H9 (cell line): Measurements from ENCODE around the gene WIPF2. TPM values are rescaled to one million over a fixed set of nuclear protein-coding genes. Genes with fewer than 3 reads are reported as not detected.

Source experiments
- DNase-seq: peaks from one replicate; pipeline ENCODE4 v3.0.0-alpha.2; 2017
- H2AFZ ChIP-seq: one replicate; pipeline ENCODE4 v1.6.1; 2013; ENCODE audit warnings: mild to moderate bottlenecking, low read length, control low read depth, moderate library complexity
- H2AK5ac ChIP-seq: 2 replicates; pipeline ENCODE4 v1.6.1; 2013; ENCODE audit warnings: low read length, control low read depth, mixed read lengths; ENCODE audit not compliant: insufficient read length
- H2BK120ac ChIP-seq: one replicate; pipeline ENCODE4 v1.6.1; 2013; ENCODE audit warnings: low read depth, mild to moderate bottlenecking, low read length, control low read depth, inconsistent platforms; ENCODE audit not compliant: poor library complexity, severe bottlenecking
- H2BK12ac ChIP-seq: 2 replicates; pipeline ENCODE4 v1.6.1; 2013; ENCODE audit warnings: low read length, control low read depth, mixed read lengths, low read depth; ENCODE audit not compliant: insufficient read length
- H2BK15ac ChIP-seq: 2 replicates; pipeline ENCODE4 v1.6.1; 2013; ENCODE audit warnings: low read depth, low read length, control low read depth
- H2BK20ac ChIP-seq: one replicate; pipeline ENCODE4 v1.6.1; 2013; ENCODE audit warnings: low read depth, mild to moderate bottlenecking, low read length, control low read depth, inconsistent platforms; ENCODE audit not compliant: poor library complexity, severe bottlenecking
- H2BK5ac ChIP-seq: 2 replicates; pipeline ENCODE4 v1.6.1; 2013; ENCODE audit warnings: low read length, control low read depth, mixed read lengths; ENCODE audit not compliant: insufficient read length
- H3K14ac ChIP-seq: 2 replicates; pipeline ENCODE4 v1.6.1; 2013; ENCODE audit warnings: low read length, control low read depth; ENCODE audit not compliant: insufficient read depth
- H3K18ac ChIP-seq: 2 replicates; pipeline ENCODE4 v1.6.1; 2013; ENCODE audit warnings: low read depth, mild to moderate bottlenecking, mixed read lengths, low read length, control low read depth; ENCODE audit not compliant: insufficient read length
- H3K23ac ChIP-seq: 2 replicates; pipeline ENCODE4 v1.6.1; 2013; ENCODE audit warnings: low read length, control low read depth, mixed read lengths, low read depth; ENCODE audit not compliant: insufficient read length
- H3K23me2 ChIP-seq: 2 replicates; pipeline ENCODE4 v1.6.1; 2013; ENCODE audit warnings: low read depth, mild to moderate bottlenecking, mixed read lengths, low read length, control low read depth; ENCODE audit not compliant: insufficient read length, poor library complexity, severe bottlenecking
- H3K27ac ChIP-seq: 2 replicates; pipeline ENCODE4 v1.5.1; 2013; ENCODE audit warnings: low read length, control low read depth, mixed read lengths, low read depth; ENCODE audit not compliant: insufficient read length
- H3K27me3 ChIP-seq: 2 replicates; pipeline ENCODE4 v1.6.1; 2013; ENCODE audit warnings: low read length, control low read depth, inconsistent platforms; ENCODE audit not compliant: insufficient read depth
- H3K4ac ChIP-seq: 2 replicates; pipeline ENCODE4 v1.6.1; 2013; ENCODE audit warnings: low read depth, mild to moderate bottlenecking, control low read depth, inconsistent platforms, low read length, moderate library complexity
- H3K4me1 ChIP-seq: 2 replicates; pipeline ENCODE4 v1.6.1; 2013; ENCODE audit warnings: low read length, control low read depth, inconsistent platforms; ENCODE audit not compliant: insufficient read depth
- H3K4me2 ChIP-seq: 2 replicates; pipeline ENCODE4 v1.6.1; 2013; ENCODE audit warnings: low read length, control low read depth, mixed read lengths; ENCODE audit not compliant: insufficient read length, insufficient read depth
- H3K56ac ChIP-seq: 2 replicates; pipeline ENCODE4 v1.6.1; 2013; ENCODE audit warnings: low read depth, mild to moderate bottlenecking, mixed read lengths, low read length, control low read depth; ENCODE audit not compliant: insufficient read length
- H3K79me1 ChIP-seq: 2 replicates; pipeline ENCODE4 v1.6.1; 2013; ENCODE audit warnings: low read depth, mild to moderate bottlenecking, moderate library complexity, low read length, control low read depth, inconsistent platforms; ENCODE audit not compliant: insufficient read depth, poor library complexity, severe bottlenecking
- H3K79me2 ChIP-seq: 2 replicates; pipeline ENCODE4 v1.6.1; 2013; ENCODE audit warnings: low read length, control low read depth, inconsistent platforms; ENCODE audit not compliant: insufficient read depth
- H3K9ac ChIP-seq: 2 replicates; pipeline ENCODE4 v1.6.1; 2013; ENCODE audit warnings: low read length, control low read depth, mixed read lengths; ENCODE audit not compliant: insufficient read length; ENCODE audit errors: extremely low read depth
- H3K9me3 ChIP-seq: one replicate; pipeline ENCODE4 v1.6.1; 2013; ENCODE audit warnings: low read depth, low read length, inconsistent platforms; ENCODE audit not compliant: control insufficient read depth
- H3T11ph ChIP-seq: one replicate; pipeline ENCODE4 v1.6.1; 2013; ENCODE audit warnings: mild to moderate bottlenecking, low read length, control low read depth, inconsistent platforms
- H4K20me1 ChIP-seq: one replicate; pipeline ENCODE4 v1.6.1; 2013; ENCODE audit not compliant: control insufficient read depth, insufficient read length, insufficient read depth
- H4K5ac ChIP-seq: 2 replicates; pipeline ENCODE4 v1.6.1; 2013; ENCODE audit warnings: low read depth, mild to moderate bottlenecking, mixed read lengths, low read length, control low read depth; ENCODE audit not compliant: insufficient read length
- H4K8ac ChIP-seq: replicated peaks from 2 replicates; pipeline ENCODE4 v1.6.1; 2013; ENCODE audit warnings: low read length, control low read depth, mixed read lengths, low read depth; ENCODE audit not compliant: insufficient read length
- H4K91ac ChIP-seq: 2 replicates; pipeline ENCODE4 v1.6.1; 2013; ENCODE audit warnings: low read depth, mild to moderate bottlenecking, moderate library complexity, mixed read lengths, low read length, control low read depth; ENCODE audit not compliant: insufficient read length
- H3K27ac Mint-ChIP-seq, 3 experiments: 2 replicates in 2 of 3; 3 replicates in 1 of 3; pipeline ENCODE4 v1.8.0; 2020 to 2021; ENCODE audit warnings: mixed read lengths in 3 of 3, mild to moderate bottlenecking in 1 of 3, moderate library complexity in 1 of 3
- H3K27me3 Mint-ChIP-seq: 2 replicates; pipeline ENCODE4 v1.8.0; 2021; ENCODE audit warnings: low read depth, mild to moderate bottlenecking, moderate library complexity, mixed read lengths
- H3K36me3 Mint-ChIP-seq, 3 experiments: 2 replicates in 2 of 3; 3 replicates in 1 of 3; pipeline ENCODE4 v1.8.0; 2020 to 2021; ENCODE audit warnings: low read depth in 3 of 3, mixed read lengths in 3 of 3; ENCODE audit not compliant: insufficient read depth in 1 of 3
- H3K4me1 Mint-ChIP-seq, 2 experiments: 2 replicates each; pipeline ENCODE4 v1.8.0; 2020; ENCODE audit warnings: mixed read lengths in 2 of 2
- H3K4me3 Mint-ChIP-seq, 2 experiments: 2 replicates in 1 of 2; 3 replicates in 1 of 2; pipeline ENCODE4 v1.8.0; 2020 to 2021; ENCODE audit warnings: mild to moderate bottlenecking in 2 of 2, mixed read lengths in 2 of 2, moderate library complexity in 1 of 2
- H3K9me3 Mint-ChIP-seq, 2 experiments: 2 replicates in 1 of 2; 3 replicates in 1 of 2; pipeline ENCODE4 v1.8.0; 2020; ENCODE audit warnings: mild to moderate bottlenecking in 2 of 2, mixed read lengths in 2 of 2, moderate library complexity in 1 of 2
- WGBS: extraction: QIAGEN DNeasy Blood & Tissue Kit; methylation state at CpG from one replicate; pipeline ENCODE4 v1.1.7; 2013; ENCODE audit warnings: missing lambda C conversion rate, low lambda C conversion rate, mixed read lengths; ENCODE audit not compliant: insufficient read length; ENCODE audit errors: extremely low coverage; 5-methylcytosine and 5-hydroxymethylcytosine counted together
- total RNA-seq: library from RNA; stranded (reverse); gene quantifications from 2 replicates; pipeline ENCODE4 v1.2.1, GENCODE V29; 2021
- TF ChIP-seq, protein P1 (sequence below): fragments of 200-600 bp; sonication (generic); conservative IDR thresholded peaks from 3 replicates; pipeline ENCODE4 v1.8.0; 2021; ENCODE audit warnings: antibody characterized with exemption, mild to moderate bottlenecking

The WIPF2 gene
- total RNA-seq, 1 experiment from 2014 or later, result 24.2 TPM

DNA sequence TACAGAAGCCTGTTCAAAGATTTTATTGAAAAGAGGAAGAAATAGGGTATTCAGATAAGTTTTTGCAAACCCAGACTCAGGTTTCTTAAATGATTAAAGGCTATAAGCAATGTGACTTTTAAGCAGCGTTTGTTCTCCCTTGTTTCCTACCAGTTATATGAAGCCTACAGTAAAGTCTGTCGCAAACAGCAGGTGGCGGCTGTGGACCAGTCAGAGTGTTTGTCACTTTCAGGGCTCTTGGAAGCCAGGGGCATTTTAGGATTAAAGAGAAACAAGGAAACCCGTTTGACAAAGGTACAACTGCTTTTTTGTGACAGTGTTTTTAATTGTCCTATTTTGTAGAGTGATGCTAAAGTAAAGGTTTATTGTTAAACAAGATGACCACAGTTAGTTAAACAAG, 82.2 kb downstream of the WIPF2 start:
- Histone ChIP-seq H2BK20ac (no peak overlapping the region), H3K79me1 (peaks cover 4% of the 10 kb centered on the region), H2BK12ac (no peak overlapping the region), H2BK5ac (no peak overlapping the region), H3K18ac (no peak overlapping the region), H2BK15ac (no peak overlapping the region), H3K4me2 (no peak overlapping the region), H3K14ac (no peak overlapping the region), H3K23me2 (no peaks in the 10 kb centered on the region), H3T11ph (no peak overlapping the region), H3K9ac (no peak overlapping the region), H4K5ac (no peak overlapping the region), H3K27ac (no peak overlapping the region), H3K79me2 (no peaks in the 10 kb centered on the region), H2AFZ (no peak overlapping the region), H3K4me1 (peaks cover 1% of the 10 kb centered on the region; the same call in 1 of the 2 replicates), H3K4ac (no peak overlapping the region), H4K8ac (no peak overlapping the region), H4K20me1 (no peaks in the 10 kb centered on the region), H3K56ac (no peak overlapping the region), H4K91ac (no peak overlapping the region), H3K27me3 (no peaks in the 10 kb centered on the region), H3K9me3 (no peaks in the 10 kb centered on the region), H2AK5ac (no peak overlapping the region), H2BK120ac (no peak overlapping the region), H3K23ac (no peak overlapping the region)
- H3K27me3 Mint-ChIP-seq, result no peaks in the 10 kb centered on the region; the same call in 1 of the 2 replicates
- H3K9me3 Mint-ChIP-seq, result no peaks in the 10 kb centered on the region
- H3K4me1 Mint-ChIP-seq, result peaks cover 10 to 13% of the 10 kb centered on the region in 2 experiments
- H3K36me3 Mint-ChIP-seq, result peaks cover 49 to 92% (median 74%) of the 10 kb centered on the region in 3 experiments
- TF ChIP-seq, protein P1, sequence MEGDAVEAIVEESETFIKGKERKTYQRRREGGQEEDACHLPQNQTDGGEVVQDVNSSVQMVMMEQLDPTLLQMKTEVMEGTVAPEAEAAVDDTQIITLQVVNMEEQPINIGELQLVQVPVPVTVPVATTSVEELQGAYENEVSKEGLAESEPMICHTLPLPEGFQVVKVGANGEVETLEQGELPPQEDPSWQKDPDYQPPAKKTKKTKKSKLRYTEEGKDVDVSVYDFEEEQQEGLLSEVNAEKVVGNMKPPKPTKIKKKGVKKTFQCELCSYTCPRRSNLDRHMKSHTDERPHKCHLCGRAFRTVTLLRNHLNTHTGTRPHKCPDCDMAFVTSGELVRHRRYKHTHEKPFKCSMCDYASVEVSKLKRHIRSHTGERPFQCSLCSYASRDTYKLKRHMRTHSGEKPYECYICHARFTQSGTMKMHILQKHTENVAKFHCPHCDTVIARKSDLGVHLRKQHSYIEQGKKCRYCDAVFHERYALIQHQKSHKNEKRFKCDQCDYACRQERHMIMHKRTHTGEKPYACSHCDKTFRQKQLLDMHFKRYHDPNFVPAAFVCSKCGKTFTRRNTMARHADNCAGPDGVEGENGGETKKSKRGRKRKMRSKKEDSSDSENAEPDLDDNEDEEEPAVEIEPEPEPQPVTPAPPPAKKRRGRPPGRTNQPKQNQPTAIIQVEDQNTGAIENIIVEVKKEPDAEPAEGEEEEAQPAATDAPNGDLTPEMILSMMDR, result peak; percentile 36; the same call in 1 of the 3 replicates
- H3K27ac Mint-ChIP-seq, result peak overlapping the region in 1 of 3 experiments; percentile 46; a peak in 1 of 7 replicates
- no peak overlapping the region for H3K4me3 Mint-ChIP-seq
- no peak for DNase-seq
- no CpG with 5 or more reads among the region's 4 CpGs for WGBS
